Lower leg skin (tissue), 3 donors: ENCODE results near the gene C1orf35.

Source experiments
- CTCF ChIP-seq, 3 donors: fragments of 450-650 bp; IDR thresholded peaks; one replicate each; pipeline ENCODE4 v1.5.1; 2016; ENCODE audit warnings: antibody characterized with exemption in 3 of 3, mild to moderate bottlenecking in 3 of 3, moderate library complexity in 2 of 3
- POLR2A ChIP-seq, 2 donors: fragments of 450-650 bp; IDR thresholded peaks; one replicate each; pipeline ENCODE4 v1.6.1; 2016 to 2017; ENCODE audit warnings: antibody characterized with exemption in 2 of 2, mild to moderate bottlenecking in 1 of 2, moderate library complexity in 1 of 2

DNA sequence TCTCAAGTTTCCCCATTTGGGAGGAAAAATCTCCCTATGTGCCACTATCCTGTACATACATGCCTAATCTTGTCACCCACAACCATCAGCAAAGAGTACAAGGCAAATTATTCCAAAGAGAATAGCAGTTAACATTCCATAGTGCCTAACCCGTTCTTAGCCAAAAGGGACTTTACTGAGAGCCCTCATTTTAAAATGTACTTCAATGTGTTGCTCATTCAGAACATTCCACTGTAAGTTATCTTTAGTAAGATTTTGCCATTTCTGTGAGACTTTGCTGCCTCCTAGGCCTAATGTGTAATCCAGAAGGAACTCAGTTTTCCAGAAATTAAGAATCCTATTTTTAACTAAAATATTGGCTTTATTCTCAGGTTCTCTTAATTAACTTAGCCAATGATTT, 17.2 kb upstream of the C1orf35 start:
- TF ChIP-seq CTCF (IDR thresholded peaks at IDR 0.05) (no peak), POLR2A (IDR thresholded peaks at IDR 0.05) (no peak)
